ENCODE measurements around the gene DDX54.
"Not testable (repeated sequence)": the region's sequence is repeated elsewhere in the genome, so short reads cannot be mapped to it uniquely, and the experiment has no call there.

Gene DDX54

DNA sequence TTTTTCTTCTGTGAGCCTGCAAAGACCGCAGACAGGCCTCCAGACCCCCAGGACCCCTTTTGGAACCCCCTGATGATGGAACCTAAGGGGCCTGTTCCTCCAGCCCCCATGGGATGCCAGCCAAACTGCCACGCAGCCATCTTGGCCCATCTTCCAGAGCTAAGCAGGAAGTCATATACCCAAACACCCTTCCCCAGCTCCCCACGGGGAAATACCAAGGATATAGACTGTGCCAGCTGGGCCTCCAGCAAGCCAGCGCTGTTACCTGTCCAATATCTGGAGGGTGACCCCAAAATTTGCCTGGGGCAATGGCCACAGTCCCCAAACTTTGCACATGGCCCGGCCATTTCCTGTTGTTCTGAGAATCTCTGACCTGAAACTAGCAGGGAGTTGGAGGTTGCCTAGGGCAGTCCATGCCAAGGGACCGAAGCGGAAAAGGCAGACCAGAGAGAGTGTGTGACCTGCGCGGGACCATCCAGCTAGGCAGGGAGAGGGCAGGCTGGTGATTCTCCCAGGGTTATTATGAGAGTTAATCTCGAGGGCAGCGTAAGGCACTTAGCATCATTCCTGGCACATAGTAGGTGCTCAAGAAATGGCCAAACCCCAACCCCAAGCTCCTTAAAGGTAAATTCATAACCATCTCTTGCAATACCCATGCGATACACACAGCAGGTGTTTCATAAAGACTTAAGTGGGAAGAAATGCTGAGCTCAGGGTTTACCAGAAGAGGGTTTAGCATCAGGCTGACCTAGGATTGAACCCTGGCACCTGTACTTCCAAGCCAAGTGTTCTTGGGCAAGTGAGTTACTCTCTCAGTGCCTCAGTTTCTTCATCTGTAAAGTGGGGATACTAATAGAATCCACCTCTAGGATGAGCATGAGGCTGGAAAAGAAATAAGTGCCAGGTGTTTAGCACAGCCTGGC is 47.2 kb downstream of the DDX54 start:
- no peak for DNase-seq

DNA sequence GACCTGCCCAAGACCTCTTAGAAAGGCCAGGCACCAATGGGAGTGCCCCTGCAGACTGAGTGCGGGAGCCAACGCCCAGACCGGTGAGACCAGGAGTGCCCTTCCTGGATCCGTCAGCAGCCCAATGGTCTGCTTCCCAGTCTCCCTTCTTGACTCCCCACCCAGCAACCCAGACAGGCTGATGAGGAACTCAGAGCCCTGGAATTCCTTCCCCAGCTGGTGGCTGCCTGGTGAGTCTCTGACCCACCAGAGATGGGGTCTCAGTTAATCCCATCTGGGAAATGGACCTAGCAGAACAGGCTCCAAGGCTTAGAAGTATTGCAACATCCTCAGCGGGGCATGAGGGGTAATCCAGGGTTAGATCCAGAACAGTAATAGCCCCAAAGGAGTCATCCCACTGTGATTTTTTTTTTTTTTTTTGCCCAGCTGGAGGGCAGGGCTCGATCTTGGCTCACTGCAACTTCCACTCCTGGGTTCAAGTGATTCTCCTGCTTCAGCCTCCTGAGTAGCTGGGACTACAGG is 48.2 kb downstream of the DDX54 start:
- no peak for DNase-seq

DNA sequence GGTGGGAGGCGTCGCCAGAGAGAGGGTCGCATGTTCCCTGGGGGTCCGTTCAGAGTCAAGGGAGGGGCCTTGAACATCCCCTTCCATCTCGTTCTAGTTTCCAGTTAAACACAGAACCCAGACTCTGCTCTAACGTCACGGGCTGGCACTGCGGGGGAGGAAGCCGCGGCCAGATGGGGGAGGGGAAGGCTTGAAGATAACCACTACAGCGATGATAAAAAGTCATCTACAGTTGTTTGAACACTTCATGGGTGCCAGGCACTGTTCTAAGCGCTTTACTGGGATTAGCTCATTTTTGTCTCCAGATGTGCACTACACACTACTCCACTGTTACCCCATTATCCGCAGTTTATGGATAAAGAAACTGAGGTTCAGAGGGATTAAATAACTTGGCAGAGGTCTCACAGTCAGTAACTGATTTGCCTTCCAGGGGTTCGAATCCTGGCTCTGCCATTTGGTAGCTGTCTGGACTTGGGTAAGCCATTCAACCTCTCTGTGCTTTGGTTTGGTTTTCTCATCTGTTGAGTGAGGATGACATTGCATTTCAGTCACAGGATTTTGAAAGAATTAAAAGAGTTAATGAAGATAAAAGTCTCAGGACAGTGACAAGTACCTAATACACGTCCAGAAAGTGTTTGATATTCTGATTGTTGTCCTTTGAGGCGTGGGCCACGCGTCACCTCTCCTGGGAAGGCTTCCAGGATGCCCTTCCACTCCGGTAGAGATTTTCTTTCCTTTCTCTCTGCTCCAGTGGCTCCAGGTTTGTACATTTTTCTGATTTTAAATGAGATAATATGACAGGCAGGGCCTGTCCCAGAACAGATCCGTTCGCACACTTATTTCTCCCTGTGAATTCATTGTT is 48.9 kb downstream of the DDX54 start:
- no peak for DNase-seq

DNA sequence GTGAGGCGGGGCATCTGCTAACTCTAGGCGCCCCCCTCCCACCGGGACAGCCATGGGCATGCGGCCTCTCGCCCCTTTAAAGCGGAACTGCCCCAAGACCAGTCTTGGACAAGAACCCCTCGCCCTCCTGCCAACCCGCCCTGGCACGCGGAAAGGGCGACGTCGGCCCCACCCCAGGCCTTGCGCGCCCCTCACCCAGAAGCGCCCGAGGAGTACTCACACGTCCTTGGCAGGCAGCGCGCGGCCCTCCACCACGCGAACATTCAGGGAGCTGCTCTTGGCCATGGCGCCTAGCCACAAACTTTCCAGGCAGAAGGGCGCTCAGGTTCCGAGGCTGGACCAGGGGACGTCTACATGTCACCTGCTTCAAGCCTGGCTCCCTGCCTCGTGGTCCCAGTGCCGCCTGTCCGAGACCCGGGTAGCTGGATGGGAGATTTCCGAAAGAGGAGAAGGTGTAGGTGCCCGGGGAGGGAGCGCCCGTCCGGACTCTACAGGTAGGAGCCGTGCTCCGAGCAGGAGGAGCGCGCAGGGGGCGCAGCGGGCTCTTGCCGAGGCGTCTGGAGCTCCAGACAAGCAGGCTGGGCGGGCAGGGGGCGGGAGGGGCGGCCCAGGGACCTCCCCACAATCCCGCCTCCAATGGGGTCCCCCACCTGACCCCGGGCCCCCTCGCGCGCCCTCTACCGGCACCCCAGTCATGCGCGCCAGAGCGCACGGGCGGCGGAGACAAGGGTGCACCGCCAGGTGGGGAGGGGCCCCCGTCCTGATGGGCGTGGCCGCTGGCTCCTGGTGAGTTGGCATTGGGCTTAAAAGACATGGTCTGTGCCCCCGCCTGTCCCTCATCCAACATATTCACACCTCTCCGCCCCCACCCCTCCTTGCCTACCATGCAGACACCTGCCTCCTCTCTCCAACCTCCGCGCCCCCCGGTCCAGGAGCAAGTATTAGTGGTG is 49.8 kb downstream of the DDX54 start, which contains the start of gene RASAL1:
TSS of gene RASAL1 (minus strand) at position 584 of the 950 bp plus-strand sequence. CDS start at position 285, 299 bp downstream.
- DNase-seq, result no peak

DNA sequence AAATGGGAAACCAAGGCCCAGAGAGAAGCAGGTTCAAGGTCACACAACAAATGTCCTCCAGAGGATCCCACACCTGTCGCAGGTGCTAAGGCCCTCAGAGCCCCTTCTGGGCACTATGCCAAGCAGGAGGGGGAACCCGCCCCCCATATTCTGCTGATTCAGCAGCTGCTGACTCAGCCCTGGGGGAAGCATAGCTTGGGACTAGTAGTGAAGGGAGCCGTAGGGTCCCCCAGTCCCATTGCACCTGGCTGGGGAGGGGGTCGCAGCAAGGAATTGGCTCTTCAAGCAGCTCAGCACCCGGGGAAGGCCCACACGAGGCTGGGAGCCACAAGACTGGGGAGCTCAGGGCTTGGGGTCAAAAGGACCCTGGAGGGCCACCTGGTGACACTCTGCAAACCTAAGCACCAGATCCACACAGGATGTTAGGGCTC is 50.7 kb downstream of the DDX54 start:
- no peak for DNase-seq

DNA sequence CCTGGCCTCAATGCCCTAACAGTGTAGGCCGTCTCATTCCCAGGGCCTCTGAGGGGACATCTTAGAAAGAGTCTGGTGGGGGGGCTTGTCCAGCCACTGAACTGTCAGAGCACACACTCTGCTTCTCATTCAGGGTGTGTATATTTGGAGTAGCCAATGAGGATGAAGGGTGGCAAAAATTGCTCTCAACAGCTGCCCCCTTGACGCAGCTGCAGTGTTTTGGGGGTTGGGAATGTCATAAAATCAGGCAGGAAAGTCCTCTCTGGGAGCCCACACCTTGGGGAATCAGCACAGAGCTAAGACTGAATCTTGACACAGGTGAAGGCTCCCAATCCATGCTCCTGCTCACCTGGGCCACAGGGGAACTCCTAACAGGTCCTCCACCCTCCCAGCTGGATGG is 51.2 kb downstream of the DDX54 start:
- DNase-seq, result no peak

DNA sequence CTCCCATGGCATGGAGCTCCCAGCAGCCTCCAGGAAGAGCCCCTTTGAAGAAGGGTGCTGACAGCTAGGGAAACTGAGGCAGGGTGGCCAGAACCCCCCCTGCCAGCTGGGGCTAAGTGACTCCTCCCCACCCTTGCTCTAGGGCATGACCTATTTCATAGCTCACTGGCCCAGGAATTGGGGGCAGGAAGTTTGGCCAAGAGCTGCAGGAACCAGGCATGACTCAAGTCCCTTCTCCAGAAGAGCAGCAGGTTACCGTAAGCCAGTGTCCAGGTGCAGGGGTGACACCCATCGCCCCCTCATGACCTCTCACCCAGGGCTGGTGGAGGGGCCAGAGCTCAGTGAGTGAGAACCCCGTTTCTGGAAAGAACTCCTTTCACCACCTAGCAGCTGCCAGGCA is 51.6 kb downstream of the DDX54 start:
- DNase-seq, result no peak

DNA sequence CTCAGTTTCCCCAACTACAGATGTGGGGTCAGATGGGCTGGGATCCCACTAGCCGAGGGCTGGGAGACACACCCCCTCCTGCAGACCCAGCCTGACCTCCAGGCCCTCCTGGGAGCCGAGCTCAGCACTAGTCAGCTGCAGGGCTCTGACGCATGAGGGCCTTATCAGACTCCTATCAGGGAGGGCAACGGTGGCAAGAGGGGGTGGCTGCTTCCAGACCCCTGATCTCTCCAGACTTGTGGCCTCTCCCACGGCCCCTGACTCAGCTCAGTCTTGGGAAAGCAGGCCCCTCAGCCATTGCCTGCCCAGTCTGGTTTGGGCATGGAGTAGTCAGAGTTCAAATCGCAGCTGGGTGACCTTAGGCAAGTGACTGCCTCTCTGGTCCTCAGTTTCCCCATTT is 52.2 kb downstream of the DDX54 start:
- DNase-seq, result no peak

DNA sequence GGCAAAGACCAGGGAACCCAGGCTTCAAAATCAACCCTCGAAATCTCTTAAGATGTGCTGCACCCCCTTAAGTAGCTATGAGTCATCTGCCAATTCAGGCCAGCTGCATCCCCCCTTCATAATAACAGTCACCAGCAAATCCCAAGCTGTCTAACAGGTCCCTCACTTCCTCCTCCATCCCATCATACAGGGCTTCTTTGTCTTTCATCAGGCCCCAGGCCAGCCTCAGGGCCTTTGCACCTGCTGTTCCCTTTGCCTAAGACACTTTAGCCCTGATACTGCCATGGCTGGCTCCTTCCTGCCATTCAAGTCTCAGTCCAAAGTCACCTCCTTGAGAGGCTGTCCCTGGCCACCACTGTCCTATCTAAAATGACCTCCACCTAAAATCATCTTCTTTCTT is 53.7 kb downstream of the DDX54 start:
- DNase-seq, result no peak

DNA sequence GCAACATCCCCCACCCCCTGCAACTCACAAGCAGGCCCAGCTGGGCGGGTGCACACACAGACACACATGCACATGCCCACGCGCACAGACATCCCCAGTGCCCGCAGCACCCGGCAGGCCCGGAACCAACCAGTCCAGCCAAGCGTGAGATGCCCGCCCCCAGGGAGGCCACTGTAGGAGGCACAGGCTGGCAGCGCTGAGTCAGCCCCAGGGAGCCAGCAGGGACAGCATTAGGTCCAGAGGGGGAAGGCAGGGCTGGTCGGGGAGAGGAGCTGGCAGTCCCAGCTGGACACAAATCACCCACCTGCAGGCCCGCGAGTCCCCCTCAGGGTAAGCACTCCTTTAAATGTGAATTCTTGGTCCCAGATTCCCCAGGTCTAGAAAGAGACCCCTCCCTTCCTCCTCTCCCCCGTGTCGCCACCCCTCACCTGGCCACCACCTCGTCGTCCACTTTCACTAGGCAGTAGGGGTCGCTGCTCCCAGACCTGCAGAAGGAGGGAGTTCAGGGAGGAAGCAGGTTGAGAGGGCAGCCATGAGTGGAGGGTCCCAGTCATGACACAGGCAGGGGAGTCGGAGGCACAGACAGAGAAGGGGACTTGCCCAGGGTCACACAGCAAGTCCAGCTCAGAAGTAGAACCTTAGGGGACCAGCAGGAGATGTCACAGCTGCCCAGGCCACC is 54.7 kb downstream of the DDX54 start:
- DNase-seq, result no peak

DNA sequence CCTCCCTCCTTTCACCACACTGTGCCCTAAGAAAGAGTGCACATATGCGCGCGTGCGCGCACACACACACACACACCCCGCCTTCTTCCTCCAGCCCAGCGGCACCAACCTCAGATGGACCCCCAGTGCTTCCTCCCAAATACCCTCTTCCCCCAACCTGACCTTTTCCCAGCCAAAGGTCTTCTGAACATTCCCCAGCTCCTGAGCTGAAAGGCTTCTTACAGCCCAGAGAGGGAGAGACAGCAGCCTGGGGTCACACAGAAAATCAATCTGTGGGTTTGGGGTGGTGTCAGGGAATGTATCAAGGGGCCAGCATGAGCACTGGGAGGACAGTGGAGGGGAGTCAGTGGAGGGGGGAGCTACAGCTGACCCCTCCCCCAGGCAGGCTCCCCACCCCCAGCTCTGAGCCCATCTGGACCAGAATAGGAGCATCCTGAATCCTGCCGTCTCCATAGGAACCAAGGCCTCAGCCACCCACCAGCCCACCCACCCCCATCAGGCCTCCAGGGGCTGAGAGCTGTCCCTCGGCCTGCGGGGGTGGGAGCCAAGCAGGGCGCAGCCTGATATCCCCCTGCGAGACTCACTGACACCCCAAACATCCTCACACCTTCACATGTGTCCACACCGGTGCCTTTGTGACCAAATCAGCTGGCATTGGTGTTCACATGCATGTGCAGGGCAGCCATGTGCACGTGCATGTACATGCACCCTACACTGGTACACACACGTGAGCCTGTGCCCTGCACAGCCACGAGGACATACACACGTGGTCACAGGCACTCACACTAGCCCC is 55.4 kb downstream of the DDX54 start:
- DNase-seq, result no peak

DNA sequence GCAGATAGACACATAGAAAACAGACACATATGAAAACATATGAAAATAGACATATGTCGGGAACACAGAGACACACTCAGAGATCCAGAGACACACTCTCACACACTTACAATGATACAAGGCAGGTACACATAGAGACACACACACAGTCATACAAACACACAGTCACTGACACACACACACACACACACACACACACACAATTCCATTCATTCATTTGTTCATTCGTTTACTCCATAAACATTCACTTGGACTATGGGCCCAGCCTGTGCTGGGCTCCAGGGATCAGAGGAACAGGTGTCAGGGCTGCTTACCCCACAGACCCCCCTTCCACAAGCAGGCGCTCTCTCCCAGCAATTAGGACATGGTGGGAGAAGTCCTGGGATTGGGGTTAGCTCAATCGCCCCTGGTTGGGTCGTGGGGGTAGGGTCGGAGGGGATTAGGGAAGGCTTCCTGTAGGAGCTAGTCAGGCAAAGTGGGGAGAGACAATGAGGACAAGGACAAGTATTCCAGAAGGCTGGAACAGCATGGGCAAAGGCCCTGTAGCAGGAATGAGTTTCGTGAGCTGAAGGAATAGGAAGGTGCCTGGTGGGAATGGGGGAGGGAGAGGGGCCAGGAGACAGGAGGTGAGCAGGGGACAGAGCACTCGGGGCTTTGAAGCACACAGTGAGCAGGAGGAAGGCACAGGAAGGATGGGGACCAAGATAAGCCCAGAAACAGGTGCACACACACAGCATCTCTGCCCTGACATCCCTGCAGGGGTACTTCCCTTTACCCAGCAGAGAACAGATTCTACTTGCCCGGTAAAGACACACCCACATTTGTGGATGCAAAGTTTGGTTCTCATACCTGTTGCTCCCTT is 56.2 kb downstream of the DDX54 start:
- DNase-seq, result no peak

DNA sequence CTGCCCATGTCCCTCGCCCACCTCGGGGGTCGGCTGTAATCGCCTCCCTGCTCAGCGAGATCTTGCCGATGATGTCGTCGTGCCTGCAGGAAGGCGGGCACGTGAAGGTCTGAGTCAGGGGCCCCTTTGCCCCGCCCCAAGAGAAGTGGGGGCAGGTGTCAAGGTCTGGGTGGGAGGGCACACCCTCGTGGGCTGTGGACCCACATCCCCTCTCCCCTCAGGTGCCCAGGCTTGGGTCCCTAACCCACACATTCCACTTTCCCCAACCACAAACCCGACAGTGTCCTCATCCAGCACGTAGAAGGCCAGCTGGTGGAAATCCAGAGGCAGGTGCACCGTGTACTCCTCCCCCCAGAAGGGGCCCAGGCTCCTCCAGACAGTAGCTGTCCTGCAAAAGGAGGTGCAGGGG is 57.5 kb downstream of the DDX54 start:
- no peak for DNase-seq

DNA sequence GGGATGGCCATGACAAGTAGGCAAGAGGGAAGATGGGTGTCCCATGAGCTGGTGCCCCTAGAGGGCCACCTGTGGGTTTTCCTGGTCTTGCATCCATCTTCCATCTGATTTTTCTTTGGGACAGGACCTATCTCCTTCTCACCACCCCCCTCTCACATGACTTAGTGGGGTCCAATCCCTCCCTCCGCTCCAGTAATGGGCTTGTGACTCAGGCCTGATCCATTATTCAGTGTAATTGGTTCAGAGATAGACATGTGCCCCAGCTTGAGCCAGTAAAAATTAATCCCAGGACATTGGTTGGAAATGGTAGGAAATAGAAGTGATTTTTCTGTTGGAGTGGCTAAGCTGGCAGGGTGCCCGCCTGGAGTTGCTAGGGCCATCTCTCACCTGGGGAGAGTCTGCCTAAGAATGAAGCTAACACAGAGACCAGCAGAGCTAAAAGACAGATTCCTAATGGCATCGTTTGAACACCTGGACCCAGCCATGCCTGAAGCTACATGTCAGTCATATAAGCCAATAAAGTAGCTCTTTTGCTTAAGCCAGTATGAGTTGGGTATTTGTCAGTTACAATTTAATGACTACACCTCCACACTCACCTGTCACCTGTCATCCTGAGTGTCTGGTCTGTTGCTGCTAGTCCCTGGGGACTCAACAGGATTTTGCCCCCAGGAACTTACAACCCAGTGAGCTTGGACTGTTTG is 64.5 kb downstream of the DDX54 start:
- DNase-seq, result no peak

DNA sequence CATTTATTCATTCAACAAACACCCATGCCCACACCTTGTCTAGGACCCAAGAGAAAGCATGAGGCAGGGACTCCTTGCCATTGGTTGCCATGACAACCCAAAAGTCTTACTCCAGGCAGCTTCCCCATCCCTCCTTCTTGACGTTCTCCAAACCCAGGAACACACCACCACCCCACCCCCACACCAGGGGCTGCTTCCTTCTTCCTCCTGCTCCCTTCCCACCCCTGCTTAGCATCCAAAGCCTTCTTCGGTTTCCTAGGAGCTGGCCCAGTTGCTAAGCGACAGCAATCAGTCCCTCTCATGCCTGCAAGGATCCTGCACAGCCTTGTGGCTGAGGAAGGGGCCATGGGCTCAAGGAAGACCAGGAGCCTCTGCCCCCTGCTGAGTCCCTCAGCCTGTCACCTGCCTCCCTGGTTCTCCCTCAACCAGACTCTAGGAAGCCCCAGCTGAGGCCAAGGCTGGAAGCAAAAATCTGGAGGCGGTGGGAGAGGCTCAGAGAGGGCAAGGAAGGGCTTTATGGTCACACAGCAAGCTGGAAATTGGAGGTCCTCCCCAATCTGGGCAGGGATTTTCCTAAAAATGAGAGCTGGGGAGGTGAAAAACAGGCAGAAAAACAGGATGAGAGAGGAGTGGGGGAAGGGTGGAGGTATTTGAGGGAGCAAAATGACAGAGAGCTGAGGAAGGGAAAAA is 65.2 kb downstream of the DDX54 start:
- no peak for DNase-seq

DNA sequence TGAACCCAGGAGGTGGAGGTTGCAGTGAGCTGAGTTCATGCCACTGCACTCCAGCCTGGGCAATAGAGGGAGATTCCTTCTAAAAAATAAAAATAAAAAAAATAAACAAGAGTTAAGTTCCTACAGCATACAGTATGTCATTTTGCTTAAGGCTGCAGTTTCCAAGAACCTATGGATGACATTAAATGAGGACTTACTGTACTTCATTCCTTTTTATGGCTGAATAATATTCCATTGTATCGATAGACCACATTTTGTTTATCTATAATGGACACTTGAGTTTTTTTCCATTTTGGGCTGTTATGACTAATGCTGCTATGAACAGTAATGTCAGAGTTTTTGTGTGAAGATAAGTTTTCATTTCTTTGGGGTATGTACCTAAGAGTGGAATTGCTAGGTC is 67.1 kb downstream of the DDX54 start:
- DNase-seq, result no peak

DNA sequence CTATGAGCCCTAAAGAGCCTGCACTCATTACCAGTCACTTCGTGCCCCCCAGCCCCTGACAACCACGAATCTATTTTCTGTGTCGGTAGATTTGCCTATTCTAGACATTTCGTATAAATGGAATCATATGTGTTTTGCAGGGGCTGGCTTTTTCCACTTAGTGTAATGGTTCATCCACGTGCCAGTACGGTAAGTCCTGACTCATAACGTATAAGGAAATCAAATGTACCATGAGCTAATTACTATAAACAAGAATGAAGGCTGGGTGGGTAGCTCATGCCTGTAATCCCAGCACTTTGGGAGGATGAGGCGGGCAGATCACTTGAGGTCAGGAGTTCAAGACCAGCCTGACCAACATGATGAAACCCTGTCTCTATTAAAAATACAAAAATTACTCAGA is 67.6 kb downstream of the DDX54 start:
- not testable (repeated sequence) for DNase-seq

DNA sequence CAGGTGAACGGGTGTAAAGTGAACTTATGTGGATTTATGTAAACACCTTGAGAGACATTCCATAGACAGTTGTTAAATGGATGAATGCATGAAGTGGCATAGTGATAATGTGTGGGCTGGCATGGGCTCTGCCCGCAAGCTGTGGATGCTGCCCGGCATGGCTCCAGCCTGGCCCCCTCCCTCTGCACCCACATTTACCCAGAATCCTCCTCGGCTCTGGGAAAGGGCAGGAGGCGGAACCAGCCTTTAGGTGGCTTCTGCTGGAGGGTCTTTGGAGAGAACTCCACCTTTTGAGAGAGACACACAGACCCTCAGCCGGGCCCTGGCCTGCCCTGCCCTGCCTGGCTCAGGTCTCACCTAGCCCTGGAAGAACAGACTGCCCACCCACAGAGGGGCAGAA is 68.4 kb downstream of the DDX54 start:
- no peak for DNase-seq

Measured in cortex of kidney (tissue), 1 donor.